ENCODE data around the gene CORO7.

The CORO7 gene

GRCh38 chr16:4437366-4437765 is 21.0 kb upstream of the CORO7 start:
- in situ Hi-C loops (cut with MboI; ENCODE audit: low sequenced_read_pairs, unreplicated experiment), result no loop called here
- no peak for DNase-seq (ENCODE audit: low spot score)
- no peak for TF ChIP-seq CTCF (IDR thresholded peaks at IDR 0.05; ENCODE audit: borderline replicate concordance, control extremely low read depth, extremely low read depth, insufficient read depth, missing control alignments)

DNA sequence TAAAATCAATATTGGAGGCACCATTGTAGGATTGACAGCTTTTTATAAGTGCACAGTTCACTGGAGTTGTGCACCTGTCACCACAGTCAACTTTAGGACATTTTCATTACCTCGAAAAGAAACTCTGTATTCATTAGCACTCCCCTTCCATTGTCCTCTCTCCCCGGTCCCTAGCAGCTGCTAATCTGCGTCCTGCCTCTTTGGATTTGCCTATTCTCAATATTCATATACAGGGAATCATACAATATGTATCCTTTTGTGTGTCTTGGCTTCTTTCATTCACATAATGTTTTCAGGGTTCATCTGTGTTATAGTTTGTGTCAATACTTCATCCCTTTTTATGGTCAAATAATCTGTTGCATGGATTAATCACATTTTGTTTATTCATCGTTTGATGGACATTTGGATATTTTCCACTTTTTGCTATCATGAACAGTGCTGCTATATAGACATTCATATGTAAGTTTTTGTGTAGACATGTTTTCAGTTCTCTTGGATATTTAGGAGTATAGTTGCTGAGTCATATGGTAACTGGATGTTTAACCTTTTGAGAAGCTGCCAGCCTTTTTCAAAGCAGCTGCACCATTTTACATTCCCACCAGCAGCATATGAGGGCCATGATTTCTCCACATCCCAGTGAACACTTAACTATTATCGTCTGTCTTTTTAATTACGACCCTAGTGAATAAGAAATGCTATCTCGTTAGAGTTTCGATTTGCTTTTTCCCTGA is 19.1 kb upstream of the CORO7 start:
- DNase-seq (ENCODE audit: low spot score), result no peak
- in situ Hi-C loops (cut with MboI; ENCODE audit: low sequenced_read_pairs, unreplicated experiment), result no loop called here
- TF ChIP-seq CTCF (IDR thresholded peaks at IDR 0.05; ENCODE audit: borderline replicate concordance, control extremely low read depth, extremely low read depth, insufficient read depth, missing control alignments), result no peak

- DNase-seq (ENCODE audit: low spot score), result no peak
- in situ Hi-C loops (cut with MboI; ENCODE audit: low sequenced_read_pairs, unreplicated experiment), result no loop called here
- no peak for TF ChIP-seq CTCF (IDR thresholded peaks at IDR 0.05; ENCODE audit: borderline replicate concordance, control extremely low read depth, extremely low read depth, insufficient read depth, missing control alignments)
Measured at GRCh38 chr16:4433914-4434787, 17.8 kb upstream of the CORO7 start.

GRCh38 chr16:4433228-4433627 is 16.8 kb upstream of the CORO7 start:
- DNase-seq (ENCODE audit: low spot score), result no peak

DNA sequence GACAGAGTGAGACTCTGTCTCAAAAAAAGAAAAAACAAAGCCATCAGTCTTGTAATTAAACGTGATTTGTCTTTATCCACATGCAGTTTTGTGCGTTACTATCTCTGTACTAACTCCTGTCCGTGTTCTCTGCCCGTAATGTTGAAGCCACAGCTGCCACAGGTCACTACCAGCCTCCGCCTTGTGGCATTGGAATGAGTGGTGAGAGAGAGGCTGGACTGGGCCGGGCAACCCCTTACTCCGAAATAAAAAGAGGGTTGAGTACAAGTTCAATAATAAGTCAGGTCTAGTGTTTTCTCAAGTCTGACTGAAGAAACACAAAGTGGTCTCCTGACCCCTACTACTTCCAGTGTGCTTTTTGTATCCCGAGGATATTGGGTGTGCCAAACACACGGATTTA is 14.6 kb upstream of the CORO7 start:
- DNase-seq (ENCODE audit: low spot score), result no peak
- TF ChIP-seq CTCF (IDR thresholded peaks at IDR 0.05; ENCODE audit: borderline replicate concordance, control extremely low read depth, extremely low read depth, insufficient read depth, missing control alignments), result no peak
- in situ Hi-C loops (cut with MboI; ENCODE audit: low sequenced_read_pairs, unreplicated experiment), result no loop called here

More at GRCh38 chr16:4433228-4433627, 16.8 kb upstream of the CORO7 start:
- in situ Hi-C loops (cut with MboI; ENCODE audit: low sequenced_read_pairs, unreplicated experiment), result no loop called here
- no peak for TF ChIP-seq CTCF (IDR thresholded peaks at IDR 0.05; ENCODE audit: borderline replicate concordance, control extremely low read depth, extremely low read depth, insufficient read depth, missing control alignments)

DNA sequence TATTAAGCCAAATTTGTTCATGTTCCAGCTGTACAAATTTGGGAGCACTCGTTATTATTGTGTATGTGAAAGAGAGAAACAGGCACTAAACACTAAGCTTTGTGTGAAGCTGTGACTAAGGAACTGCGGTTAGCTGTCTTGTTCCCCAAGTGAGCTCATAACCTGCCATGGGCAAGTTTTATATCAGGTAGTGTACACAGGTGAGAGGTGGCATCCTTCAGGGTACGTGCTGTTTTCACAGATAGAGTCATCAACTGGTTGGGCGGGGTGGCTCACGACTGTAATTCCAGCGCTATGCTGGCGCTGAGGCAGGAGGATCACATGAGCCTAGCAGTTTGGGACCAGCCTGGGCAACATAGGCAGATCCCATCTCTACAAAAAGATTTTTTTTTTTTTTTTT is 12.1 kb upstream of the CORO7 start:
- no peak for DNase-seq (ENCODE audit: low spot score)
- no peak for TF ChIP-seq CTCF (IDR thresholded peaks at IDR 0.05; ENCODE audit: borderline replicate concordance, control extremely low read depth, extremely low read depth, insufficient read depth, missing control alignments)
- in situ Hi-C loops (cut with MboI; ENCODE audit: low sequenced_read_pairs, unreplicated experiment), result no loop called here

Data from GM13976 (cell line).